Glomerular visceral epithelial cell (primary cell): ENCODE results near the gene DHRS4L2.
A peak's percentile ranks its signal among the peaks of the same experiment; 100 is the strongest.
"Not testable (repeated sequence)": the region's sequence is repeated elsewhere in the genome, so short reads cannot be mapped to it uniquely, and the experiment has no call there.

Experiments
- DNase-seq: peaks from one replicate; pipeline ENCODE4 v3.0.0-alpha.2; 2016; ENCODE audit errors: extremely low spot score

Gene DHRS4L2

DNA sequence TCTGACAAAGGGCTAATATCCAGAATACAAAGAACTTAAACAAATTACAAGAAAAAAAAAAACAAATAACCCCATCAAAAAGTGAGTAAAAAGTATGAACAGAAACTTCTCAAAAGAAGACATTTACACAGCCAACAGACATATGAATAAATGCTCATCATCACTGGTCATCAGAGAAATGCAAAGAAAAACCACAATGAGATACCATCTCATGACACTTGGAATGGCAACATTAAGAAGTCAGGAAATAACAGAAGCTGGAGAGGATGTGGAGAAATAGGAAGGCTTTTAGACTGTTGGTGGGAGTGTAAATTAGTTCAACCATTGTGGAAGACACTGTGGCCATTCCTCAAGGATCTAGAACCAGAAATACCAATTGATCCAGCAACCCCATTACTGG, 30.2 kb downstream of the DHRS4L2 start:
- not testable (repeated sequence) for DNase-seq

DNA sequence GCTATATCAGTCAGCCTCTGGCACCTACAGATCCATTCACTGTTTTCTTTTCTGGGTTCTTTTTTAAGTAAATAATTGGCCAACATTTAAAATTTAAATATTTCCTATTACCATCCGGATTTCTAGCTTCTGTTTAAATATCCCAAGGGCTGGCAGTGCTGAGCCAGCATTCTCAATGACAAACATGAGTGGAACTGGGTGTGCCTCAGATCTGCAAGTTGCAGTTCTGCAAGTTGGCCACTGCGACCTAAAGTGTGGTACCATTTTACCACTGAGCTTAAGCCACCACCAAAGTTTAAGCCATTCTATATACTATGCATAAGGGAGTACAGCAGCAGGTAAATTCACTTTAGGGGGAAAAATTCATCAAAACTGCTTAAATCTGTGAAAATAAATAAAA, 31.2 kb downstream of the DHRS4L2 start:
- not testable (repeated sequence) for DNase-seq

DNA sequence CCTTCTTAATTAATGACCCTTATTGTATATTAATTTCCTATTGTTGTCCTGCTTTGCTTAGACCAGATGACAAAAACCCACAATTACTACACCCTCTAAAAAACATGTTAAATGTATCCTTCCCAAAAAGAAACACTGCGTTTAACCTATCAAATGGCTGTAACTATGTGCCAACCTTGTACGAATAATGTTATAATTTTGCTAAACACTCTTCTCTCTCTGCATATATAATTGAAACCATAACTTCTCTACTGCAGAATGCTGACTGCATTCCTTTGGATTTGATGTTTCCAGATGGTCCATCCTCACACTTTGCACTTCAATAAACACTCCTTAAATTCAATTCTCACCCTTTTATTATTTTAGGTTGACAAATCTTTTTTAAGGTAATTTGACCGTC, 31.8 kb downstream of the DHRS4L2 start:
- DNase-seq, result not testable (repeated sequence)

DNA sequence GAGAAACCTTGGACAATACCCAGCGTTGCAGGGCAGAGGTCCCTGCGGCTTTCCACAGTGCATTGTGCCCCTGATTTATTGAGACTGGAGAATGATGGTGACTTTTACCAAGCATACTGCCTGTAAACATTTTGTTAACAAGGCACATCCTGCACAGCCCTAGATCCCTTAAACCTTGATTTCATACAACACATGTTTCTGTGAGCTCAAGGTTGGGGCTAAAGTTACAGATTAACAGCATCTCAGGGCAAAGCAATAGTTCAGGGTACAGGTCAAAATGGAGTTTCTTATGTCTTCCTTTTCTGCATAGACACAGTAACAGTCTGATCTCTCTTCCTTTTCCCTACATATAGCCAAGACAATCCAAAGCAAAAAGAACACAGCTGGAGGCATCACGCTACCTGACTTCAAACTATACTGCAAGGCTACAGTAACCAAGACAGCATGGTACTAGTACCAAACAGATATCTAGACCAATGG, 36.2 kb downstream of the DHRS4L2 start:
- not testable (repeated sequence) for DNase-seq

DNA sequence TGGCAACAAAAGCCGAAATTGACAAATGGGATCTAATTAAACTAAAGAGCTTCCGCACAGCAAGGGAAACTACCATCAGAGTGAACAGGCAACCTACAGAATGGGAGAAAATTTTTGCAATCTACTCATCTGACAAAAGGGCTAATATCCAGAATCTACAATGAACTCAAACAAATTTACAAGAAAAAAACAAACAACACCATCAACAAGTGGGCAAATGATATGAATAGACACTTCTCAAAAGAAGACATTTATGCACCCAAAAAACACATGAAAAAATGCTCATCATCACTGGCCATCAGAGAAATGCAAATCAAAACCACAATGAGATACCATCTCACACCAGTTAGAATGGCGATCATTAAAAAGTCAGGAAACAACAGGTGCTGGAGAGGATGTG, 41.0 kb downstream of the DHRS4L2 start:
- DNase-seq, result not testable (repeated sequence)

DNA sequence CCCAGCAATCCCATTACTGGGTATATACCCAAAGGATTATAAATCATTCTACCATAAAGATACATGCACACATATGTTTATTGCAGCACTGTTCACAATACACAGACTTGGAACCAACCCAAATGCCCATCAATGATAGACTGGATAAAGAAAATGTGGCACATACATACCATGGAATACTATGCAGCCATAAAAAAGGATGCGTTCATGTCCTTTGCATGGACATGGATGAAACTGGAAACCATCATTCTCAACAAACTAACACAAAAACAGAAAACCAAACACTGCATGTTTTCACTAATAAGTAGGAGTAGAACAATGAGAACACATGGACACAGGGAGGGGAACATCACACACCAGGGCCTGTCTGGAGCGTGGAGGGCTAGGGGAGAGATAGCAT, 42.6 kb downstream of the DHRS4L2 start:
- DNase-seq, result not testable (repeated sequence)

DNA sequence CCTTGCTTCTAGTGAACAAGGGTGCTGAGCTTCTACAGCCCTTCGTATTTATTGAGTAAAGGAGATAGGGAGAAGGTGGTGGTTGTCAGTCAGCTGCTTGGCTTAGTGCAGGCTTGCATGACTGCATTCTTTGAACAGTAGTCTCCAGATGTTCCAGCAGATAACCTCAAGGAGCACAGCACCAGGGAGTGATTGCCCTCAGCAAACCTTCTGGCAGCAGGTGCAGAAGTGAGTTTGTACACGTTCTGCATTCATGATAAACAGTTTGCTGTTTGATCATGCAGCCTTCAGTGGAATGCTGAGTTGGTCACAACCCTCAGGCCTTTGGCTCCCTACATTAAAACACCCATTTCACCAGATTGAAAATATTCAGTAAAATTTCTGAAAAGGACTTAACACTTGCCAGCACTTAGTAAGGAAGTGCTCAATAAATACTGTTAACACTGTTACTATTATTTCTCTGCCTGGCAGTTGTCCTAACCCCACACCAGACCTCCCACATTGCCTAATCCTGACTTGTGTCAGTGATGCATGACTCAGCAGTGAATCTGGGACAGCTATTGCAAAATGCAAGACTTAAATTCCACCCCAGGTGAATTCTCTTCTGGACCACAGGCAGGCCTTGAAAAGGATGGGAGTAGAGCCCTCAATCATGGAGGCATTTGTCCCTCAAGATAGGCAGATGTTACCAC, 44.1 kb downstream of the DHRS4L2 start:
- DNase-seq, result peak; percentile 34

DNA sequence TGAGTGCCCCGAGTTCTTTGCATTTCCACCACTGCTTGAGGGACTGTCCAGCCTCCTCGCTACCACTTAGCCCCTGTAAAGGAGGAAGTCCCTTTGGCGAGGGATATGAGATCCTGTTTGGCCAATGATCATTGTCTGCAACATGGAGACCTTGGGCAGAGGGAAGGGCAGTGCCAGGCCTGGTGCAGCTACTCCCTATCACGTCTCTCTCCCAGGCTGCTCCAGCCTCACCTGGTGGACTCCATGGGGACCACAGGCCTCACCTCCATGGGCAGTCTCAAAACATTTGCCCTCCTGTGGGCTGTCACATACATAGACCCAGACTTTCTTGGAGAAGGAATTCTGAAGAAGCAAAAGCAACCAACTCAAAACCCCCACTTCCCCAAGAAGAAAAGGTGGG, 47.0 kb downstream of the DHRS4L2 start:
- DNase-seq, result not testable (repeated sequence)

DNA sequence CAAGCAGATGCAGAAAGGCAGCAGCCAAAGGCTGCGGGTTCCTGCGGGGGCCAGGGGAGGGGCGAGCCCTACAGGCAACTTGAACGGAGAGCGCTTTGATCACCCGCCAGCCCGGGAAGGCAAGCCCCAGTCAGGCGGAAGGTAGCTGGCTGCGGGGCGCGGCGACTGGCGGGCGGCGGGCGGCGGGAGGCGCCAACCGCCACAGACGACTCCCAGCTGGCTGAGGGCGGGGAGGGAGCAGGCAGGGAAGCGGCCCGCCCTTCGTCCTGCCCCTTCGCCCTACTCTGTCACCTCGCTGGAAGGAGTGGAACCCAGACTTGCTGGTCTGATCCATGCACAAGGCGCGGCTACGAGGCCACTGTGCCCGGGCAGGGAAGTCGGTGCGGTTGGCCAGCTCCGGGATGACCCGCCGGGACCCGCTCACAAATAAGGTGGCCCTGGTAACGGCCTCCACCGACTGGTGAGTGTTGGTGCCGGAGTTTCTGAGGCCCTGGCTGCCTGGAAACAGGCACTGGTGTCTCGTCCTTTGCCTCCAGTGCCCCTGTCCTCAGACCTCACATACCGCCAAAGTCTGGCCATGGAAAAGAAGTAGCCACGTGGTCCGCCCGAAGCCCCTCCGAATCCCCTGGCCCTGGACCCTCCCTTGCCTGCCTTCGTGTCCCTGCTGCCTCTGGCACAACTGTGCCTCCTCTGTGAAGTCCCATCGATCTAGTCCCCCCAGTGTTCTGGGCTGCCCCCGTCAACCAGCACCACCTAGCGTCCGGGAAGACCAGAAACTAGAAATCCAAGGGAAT, 47.6 kb downstream of the DHRS4L2 start:
- peak; percentile 76 for DNase-seq

DNA sequence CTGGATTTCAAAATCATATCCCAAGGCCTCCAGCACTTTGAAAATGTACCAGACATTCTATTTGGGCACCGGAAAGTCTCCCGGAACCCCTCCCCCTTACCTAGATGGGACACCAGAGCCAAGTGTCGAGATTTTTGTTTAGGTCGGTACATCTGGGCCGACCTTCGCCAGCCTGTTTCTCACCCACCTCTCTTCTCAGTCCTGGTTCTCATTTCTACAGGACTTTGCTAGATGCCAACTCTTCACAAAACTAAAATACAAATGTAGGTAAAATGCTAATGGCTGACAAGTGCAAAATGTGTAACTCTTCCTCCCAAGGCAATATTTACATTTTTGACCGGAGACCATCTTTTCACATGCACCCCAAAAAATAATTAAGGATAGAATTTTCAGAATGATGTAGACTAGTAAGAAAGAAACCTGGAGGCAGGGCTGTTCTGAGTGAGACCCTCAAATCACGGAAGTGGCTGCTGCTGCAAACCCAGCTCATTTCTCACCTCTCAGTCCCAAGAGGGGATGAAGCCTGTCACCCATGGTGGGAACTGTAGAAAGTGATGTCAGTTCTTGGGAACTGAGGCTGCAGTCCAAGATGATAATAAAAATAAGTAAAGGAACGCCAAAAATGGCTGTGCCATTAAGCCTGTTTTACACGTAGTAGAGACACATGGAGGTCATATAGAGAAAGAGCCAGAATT, 48.4 kb downstream of the DHRS4L2 start:
- DNase-seq, result not testable (repeated sequence)

DNA sequence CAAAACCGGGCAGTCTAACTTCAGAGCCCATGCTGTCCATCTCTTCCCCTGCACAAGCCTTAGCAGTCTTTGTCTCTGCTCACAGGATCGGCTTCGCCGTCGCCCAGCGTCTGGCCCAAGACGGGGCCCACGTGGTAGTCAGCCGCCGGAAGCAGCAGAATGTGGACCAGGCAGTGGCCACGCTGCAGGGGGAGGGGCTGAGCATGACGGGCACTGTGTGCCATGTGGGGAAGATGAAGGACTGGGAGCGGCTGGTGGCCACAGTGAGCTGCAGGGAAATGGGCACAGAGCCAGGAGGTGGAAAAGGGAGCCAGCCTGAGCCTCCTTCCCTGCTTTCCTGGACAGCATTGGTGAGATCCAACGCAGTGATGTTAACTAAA, 48.9 kb downstream of the DHRS4L2 start:
- DNase-seq, result no peak

DNA sequence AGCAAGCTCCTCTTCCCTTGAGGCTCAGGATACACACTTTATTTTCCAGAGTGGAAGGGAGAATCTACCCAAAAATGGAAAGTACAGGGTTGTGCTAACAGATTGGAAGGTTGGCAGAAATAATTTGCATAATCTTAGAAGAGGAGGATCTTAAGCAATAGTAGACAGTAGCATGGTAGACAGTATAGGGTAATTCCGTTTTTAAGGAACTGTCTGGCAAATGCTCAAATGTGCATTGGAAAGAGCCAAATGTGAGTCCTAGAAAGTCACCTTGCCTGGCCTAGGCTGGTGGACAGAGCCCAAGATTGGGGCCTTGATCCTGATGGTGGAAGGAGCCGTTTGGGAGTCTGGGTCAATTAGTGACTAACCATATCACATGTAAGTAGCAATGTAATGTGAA, 50.0 kb downstream of the DHRS4L2 start:
- DNase-seq, result no peak

DNA sequence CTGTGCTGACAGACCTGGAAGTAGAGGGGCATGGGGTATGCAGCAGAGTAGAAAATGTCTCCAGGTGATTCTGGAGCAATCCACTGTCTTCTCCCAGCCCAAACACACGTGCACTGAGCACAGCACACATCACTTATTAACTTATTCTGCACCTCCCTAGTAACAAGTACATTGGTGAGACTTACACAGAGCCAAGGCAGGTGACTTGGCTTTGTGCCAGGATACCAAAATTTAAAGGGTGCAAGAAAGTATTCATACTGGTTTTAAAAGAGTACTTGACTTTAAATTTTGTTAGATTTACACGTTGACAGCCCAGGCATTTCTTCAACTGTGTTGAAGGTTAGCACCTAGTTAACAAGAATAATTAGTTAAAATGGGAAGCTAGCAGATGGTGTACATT, 52.0 kb downstream of the DHRS4L2 start:
- DNase-seq, result no peak

DNA sequence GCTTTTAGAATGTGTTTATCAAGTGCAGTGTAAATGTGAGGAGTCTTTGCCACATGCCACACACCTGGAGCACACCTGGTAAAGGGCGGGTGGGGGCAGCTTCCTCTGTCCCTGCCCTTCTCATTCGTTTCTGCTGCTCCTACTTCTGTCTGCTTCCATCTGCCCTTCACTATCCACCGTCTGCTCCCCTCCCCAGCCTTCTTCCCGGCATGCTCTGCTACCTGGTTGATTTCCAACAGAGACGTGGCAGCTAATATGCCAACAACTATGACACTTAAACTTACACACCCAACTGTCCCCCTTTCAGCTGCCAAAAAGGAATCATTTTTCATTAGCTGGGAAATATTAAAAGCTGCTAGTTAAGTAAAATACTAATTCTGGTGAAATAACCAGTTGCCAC, 54.0 kb downstream of the DHRS4L2 start:
- DNase-seq, result no peak

DNA sequence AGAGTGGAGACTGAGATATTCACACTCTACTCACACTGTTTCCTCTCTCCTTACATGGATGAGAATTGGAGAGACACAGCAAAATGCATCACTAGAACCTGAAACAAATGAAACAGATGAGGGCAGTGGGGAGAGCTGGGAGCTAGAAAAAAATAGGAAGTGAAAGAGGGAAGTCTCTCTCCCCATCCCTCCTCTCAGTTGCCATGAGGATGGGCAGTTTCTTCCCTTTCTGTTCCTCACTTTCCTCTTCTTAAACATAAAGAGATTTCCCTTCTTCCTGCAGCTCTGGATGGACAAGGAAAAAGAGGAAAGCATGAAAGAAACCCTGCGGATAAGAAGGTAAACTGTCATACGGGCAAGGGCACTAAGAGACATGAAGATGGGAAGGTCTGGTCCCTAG, 60.3 kb downstream of the DHRS4L2 start:
- not testable (repeated sequence) for DNase-seq

DNA sequence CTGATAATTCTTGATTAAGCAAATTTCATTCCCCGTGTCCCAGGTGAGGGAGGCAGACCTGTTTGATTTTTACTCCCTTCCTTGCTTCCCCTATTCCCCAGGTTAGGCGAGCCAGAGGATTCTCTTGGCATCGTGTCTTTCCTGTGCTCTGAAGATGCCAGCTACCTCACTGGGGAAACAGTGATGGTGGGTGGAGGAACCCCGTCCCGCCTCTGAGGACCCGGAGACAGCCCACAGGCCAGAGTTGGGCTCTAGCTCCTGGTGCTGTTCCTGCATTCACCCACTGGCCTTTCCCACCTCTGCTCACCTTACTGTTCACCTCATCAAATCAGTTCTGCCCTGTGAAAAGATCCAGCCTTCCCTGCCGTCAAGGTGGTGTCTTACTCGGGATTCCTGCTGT, 62.0 kb downstream of the DHRS4L2 start:
- not testable (repeated sequence) for DNase-seq

DNA sequence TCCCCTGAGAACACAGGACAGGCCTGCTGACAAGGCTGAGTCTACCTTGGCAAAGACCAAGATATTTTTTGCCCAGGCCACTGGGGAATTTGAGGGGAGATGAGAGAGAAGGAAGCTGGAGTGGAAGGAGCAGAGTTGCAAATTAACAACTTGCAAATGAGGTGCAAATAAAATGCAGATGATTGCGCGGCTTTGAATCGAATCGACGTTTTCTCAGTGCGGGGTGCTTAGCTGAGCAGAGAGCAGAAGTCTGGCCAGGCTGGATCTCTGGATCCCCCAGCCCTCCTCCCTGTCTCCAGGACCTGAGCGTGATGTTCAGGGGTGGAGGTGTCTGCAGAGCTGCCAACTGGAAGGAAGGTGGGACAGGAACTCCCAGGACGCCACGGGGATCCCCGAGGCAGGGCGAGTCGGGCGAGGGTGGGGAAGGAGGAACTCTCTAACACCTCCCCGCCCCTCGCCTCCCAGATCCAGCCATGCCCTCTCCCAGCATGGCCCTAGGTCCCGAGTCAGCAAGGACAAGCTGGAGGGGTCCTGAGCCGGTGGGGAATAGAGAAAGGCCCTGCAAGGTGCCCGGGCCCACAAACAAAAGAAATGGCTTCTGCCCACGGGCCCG, 62.6 kb downstream of the DHRS4L2 start:
- DNase-seq, result no peak

DNA sequence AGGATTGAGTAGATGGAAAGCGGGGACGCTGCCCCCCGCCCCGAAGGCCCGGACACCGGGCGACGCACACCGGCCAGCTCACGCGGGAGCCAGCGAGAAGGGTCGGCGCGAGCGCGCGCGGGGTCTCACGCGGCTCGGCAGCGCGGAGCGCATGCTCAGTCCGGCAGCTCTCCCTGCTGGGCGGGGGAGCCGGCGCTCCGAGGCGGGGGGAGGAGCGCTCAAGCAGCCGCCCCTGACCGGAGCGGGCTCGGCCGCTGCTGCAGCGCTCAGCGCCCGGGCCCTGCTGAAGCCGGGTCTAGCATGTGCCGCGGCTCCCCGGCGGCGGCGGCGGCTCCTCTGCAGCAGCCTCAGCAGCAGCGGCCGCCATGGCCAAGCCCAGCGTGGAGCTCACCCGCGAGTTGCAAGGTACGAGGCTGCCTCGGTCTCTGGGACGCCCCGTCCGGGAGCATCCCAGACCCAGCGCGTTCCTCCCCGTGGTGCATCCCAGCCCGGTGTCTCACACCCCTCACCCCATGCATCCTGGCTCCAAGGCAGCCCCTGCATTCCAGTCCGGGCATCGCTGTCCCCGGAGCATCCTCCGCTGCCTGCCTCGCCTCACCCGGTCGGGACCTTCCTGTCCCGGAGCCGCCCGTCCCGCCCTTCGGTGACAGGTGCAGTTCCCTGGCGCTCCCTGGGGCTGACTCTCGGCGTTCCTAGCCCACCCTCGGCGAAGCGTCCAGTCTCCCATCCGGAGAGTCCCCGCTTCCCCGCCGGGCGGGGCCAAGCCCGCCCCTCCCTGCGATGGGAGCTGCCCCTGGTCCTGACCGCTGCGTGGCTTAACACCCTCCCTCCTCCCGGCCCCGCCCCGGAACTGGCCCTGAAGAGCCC, 63.3 kb downstream of the DHRS4L2 start, which contains the start of gene CARMIL3:
CARMIL3 (plus strand) TSS at position 221 of the 867 bp plus-strand sequence; CDS start at position 366, 145 bp downstream.
- peak; percentile 56 for DNase-seq

DNA sequence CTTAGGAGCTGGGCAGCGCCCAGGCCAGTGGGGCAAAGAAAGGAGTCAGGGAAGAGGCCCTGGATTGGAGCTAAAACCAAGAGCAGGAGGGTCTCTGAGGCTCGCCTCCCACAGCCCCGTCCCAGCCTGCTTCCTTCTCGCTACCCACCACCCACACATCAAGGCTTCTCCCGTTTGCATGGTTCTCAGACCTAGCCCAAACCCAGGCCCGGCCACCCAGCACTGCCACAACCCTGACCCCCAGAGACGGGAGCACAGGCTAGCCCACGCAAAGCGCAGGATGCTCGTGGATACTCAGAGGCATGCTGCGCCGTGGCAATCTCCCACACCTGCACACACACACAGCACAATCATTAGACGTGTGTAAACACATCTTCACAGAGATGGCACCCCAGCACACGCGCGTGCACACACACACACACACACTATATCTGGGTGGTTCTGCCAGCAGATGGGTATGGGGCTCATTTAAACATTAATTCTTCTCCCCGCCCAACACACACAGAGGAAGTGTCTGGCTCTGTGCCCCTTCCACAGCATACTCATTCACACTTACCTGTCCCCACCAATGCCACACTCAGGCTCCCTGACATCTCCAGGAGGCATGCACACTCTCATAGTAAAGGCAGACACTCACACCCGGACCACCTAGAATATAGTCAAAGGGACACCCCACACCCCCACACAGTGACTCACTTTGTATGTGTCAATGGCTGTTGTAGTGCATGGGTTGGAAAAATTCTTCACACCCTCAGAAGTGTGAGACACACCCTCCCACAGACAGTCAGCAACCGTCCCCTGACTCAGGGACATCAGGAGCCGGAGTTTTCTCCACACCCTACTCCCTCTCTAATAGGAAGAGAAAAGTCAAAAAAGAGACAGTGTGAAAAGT, 64.2 kb downstream of the DHRS4L2 start:
- no peak for DNase-seq
